Measurements from ENCODE around the gene NRM. TPM values are rescaled to one million over a fixed set of nuclear protein-coding genes. Genes with fewer than 3 reads are reported as not detected.

The NRM gene
- total RNA-seq, 1 experiment from 2014 or later, result 31.2 TPM

GRCh38 chr6:30711758-30712380 is 21.1 kb upstream of the NRM start (continued):
- TF ChIP-seq SOX15 (CRISPR knock-in tag; IDR thresholded peaks at IDR 0.05) (no peak), CTCF (IDR thresholded peaks at IDR 0.05) (no peak), FOXP1 (CRISPR knock-in tag; IDR thresholded peaks at IDR 0.05; ENCODE audit: borderline replicate concordance) (no peak), NFATC4 (CRISPR knock-in tag; IDR thresholded peaks at IDR 0.05) (no peak)

DNA sequence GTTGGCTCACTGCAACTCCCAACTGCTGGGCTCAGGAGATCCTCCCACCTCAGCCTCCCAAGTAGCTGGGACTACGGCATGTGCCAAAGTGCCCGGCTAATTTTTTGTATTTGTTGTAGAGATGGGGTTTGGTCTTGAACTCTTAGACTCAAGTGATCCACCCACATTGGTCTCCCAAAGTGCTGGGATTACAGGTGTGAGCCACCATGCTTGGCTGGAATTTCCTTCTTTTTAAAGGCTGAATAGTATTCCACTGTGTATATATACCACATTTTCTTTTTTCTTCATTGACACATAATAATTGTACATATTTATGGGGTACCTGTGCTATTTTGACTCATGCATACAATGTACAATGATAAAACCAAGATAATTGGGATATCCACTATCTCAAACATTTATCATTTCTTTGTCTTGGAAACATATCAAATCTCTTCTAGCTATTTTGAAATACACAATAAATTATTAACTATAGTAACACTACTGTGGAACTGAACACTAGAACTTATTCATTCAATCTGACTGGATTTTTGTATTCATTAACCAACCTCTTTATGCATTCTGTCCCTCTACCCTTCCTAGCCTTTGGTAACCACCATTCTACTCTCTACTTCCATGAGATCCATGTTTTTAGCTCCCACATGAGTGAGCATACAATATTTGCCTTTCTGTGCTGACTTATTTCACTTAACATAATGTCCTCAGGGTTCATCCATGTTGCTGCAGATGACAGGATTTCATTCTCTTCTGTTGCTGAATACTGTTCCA is 18.5 kb upstream of the NRM start:
- no peak for DNase-seq (ENCODE audit: low spot score)
- no peak for ATAC-seq
- no peak overlapping the region for H3K4me3 Mint-ChIP-seq
- H3K4me1 Mint-ChIP-seq, result peaks cover 14% of the 10 kb centered on the region
- H3K9me3 Mint-ChIP-seq, result no peaks in the 10 kb centered on the region
- POLR2A ChIA-PET, result no interaction called here
- TF ChIP-seq KAT7 (CRISPR knock-in tag; IDR thresholded peaks at IDR 0.05; ENCODE audit: borderline replicate concordance) (no peak), SMAD3 (CRISPR knock-in tag; IDR thresholded peaks at IDR 0.05; ENCODE audit: borderline replicate concordance) (no peak), PRRX2 (CRISPR knock-in tag; IDR thresholded peaks at IDR 0.05) (no peak), ZNF671 (CRISPR knock-in tag; IDR thresholded peaks at IDR 0.05) (no peak), CREB1 (CRISPR knock-in tag; IDR thresholded peaks at IDR 0.05) (no peak), GABPB1 (CRISPR knock-in tag; IDR thresholded peaks at IDR 0.05) (no peak), ZNF138 (CRISPR knock-in tag; conservative IDR thresholded peaks at IDR 0.05) (no peak), RELA (CRISPR knock-in tag; IDR thresholded peaks at IDR 0.05; ENCODE audit: borderline replicate concordance) (no peak)
- TF ChIP-seq, protein P1, sequence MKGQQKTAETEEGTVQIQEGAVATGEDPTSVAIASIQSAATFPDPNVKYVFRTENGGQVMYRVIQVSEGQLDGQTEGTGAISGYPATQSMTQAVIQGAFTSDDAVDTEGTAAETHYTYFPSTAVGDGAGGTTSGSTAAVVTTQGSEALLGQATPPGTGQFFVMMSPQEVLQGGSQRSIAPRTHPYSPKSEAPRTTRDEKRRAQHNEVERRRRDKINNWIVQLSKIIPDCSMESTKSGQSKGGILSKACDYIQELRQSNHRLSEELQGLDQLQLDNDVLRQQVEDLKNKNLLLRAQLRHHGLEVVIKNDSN (CRISPR knock-in tag; IDR thresholded peaks at IDR 0.05), result no peak
- TF ChIP-seq, protein P2, sequence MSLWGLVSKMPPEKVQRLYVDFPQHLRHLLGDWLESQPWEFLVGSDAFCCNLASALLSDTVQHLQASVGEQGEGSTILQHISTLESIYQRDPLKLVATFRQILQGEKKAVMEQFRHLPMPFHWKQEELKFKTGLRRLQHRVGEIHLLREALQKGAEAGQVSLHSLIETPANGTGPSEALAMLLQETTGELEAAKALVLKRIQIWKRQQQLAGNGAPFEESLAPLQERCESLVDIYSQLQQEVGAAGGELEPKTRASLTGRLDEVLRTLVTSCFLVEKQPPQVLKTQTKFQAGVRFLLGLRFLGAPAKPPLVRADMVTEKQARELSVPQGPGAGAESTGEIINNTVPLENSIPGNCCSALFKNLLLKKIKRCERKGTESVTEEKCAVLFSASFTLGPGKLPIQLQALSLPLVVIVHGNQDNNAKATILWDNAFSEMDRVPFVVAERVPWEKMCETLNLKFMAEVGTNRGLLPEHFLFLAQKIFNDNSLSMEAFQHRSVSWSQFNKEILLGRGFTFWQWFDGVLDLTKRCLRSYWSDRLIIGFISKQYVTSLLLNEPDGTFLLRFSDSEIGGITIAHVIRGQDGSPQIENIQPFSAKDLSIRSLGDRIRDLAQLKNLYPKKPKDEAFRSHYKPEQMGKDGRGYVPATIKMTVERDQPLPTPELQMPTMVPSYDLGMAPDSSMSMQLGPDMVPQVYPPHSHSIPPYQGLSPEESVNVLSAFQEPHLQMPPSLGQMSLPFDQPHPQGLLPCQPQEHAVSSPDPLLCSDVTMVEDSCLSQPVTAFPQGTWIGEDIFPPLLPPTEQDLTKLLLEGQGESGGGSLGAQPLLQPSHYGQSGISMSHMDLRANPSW (CRISPR knock-in tag; conservative IDR thresholded peaks at IDR 0.05; ENCODE audit: low read depth), result no peak
- TF ChIP-seq, protein P3, sequence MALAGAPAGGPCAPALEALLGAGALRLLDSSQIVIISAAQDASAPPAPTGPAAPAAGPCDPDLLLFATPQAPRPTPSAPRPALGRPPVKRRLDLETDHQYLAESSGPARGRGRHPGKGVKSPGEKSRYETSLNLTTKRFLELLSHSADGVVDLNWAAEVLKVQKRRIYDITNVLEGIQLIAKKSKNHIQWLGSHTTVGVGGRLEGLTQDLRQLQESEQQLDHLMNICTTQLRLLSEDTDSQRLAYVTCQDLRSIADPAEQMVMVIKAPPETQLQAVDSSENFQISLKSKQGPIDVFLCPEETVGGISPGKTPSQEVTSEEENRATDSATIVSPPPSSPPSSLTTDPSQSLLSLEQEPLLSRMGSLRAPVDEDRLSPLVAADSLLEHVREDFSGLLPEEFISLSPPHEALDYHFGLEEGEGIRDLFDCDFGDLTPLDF (CRISPR knock-in tag; IDR thresholded peaks at IDR 0.05), result no peak
- TF ChIP-seq, protein P4, sequence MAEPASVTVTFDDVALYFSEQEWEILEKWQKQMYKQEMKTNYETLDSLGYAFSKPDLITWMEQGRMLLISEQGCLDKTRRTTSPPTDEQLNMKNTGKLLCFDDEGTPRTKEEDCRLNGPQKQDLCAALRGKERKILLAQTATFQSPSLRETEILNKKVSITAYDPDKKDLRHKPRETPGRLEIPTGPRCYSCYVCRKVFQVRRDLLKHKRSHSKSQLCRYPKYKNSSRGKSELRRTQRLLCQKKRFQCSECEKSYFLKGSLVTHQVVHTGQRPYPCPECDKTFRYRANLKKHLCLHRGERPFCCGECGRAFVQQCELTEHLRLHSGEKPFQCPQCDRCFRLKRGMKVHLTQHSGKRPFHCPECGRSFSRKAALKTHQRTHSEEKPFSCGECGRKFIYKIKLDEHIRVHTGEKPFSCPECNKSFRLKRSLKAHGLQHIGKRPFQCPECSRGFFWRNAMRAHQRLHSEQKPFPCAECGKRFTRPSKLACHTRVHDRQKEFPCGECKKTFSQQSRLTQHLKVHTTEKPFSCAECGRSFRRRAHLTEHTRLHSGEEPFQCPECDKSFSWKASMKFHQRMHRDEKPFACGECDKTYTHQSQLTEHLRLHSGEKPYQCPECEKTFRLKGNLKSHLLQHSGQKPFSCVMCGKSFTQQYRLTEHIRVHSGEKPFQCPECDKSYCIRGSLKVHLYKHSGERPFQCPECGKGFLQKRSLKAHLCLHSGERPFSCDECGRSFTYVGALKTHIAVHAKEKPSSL (CRISPR knock-in tag; conservative IDR thresholded peaks at IDR 0.05), result no peak
- TF ChIP-seq, protein P5, sequence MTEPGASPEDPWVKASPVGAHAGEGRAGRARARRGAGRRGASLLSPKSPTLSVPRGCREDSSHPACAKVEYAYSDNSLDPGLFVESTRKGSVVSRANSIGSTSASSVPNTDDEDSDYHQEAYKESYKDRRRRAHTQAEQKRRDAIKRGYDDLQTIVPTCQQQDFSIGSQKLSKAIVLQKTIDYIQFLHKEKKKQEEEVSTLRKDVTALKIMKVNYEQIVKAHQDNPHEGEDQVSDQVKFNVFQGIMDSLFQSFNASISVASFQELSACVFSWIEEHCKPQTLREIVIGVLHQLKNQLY (CRISPR knock-in tag; IDR thresholded peaks at IDR 0.05), result no peak
- TF ChIP-seq, protein P6, sequence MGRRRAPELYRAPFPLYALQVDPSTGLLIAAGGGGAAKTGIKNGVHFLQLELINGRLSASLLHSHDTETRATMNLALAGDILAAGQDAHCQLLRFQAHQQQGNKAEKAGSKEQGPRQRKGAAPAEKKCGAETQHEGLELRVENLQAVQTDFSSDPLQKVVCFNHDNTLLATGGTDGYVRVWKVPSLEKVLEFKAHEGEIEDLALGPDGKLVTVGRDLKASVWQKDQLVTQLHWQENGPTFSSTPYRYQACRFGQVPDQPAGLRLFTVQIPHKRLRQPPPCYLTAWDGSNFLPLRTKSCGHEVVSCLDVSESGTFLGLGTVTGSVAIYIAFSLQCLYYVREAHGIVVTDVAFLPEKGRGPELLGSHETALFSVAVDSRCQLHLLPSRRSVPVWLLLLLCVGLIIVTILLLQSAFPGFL (CRISPR knock-in tag; IDR thresholded peaks at IDR 0.05; ENCODE audit: borderline replicate concordance), result no peak
- peaks cover 82% of the 10 kb centered on the region for H3K36me3 Mint-ChIP-seq
- no peaks in the 10 kb centered on the region for H3K27me3 Mint-ChIP-seq (ENCODE audit: low read depth)
- no peak overlapping the region for H3K27ac Mint-ChIP-seq
- CTCF ChIA-PET, result interaction anchor here (1.4 to 1.7 kb wide), 2 partner anchors 21 to 30 kb away, joined by 4 to 5 read pairs; no protein-coding TSS in a partner anchor

Measured in WTC11 (cell line).